ENCODE results near the gene NAA16.
"Not testable (repeated sequence)": the region's sequence is repeated elsewhere in the genome, so short reads cannot be mapped to it uniquely, and the experiment has no call there.

Gene NAA16

GRCh38 chr13:41310963-41311405, at the start of gene NAA16:
Gene NAA16 (plus strand): TSS chr13:41311267. CDS start chr13:41311529, 262 bp downstream.
- H3K27ac Mint-ChIP-seq = peak within 1 kb of the TSS; percentile 91
- peaks cover 6% of the 10 kb centered on the region for H3K36me3 Mint-ChIP-seq (ENCODE audit: low read depth)
- no peaks in the 10 kb centered on the region for H3K9me3 Mint-ChIP-seq
- peak; percentile 99 for DNase-seq
- ATAC-seq = peak; percentile 93
- H3K27me3 Mint-ChIP-seq = peaks cover 2% of the 10 kb centered on the region
- peaks cover 44% of the 10 kb centered on the region for H3K4me1 Mint-ChIP-seq
- H3K4me3 Mint-ChIP-seq = peak within 1 kb of the TSS; percentile 94

- Mint-ChIP-seq H3K9me3 (peaks cover 7% of the 10 kb centered on the region), H3K27ac (peak within 1 kb of the TSS; percentile 98), H3K27me3 (no peaks in the 10 kb centered on the region), H3K4me1 (peaks cover 33% of the 10 kb centered on the region), H3K4me3 (peak within 1 kb of the TSS; percentile 96), H3K36me3 (ENCODE audit: low read depth) (peaks cover 35% of the 10 kb centered on the region)
- DNase-seq = peak; percentile 77
- peak; percentile 91 for ATAC-seq
Observed at GRCh38 chr13:41263261-41263971, 47.7 kb upstream of the NAA16 start, which contains the start of gene MTRF1. Gene MTRF1 (minus strand): TSS chr13:41263576. CDS start chr13:41260907, 2,669 bp downstream.

- Mint-ChIP-seq H3K9me3 (peaks cover 14% of the 10 kb centered on the region), H3K4me3 (no peak overlapping the region), H3K27me3 (no peaks in the 10 kb centered on the region), H3K36me3 (ENCODE audit: low read depth) (peaks cover 19% of the 10 kb centered on the region), H3K4me1 (peaks cover 30% of the 10 kb centered on the region), H3K27ac (no peak overlapping the region)
- no peak for DNase-seq
- ATAC-seq = no peak
Observed at GRCh38 chr13:41267106-41267505, 44.0 kb upstream of the NAA16 start.

GRCh38 chr13:41268764-41269163, 42.3 kb upstream of the NAA16 start:
- H3K4me1 Mint-ChIP-seq = peaks cover 22% of the 10 kb centered on the region
- no peak overlapping the region for H3K27ac Mint-ChIP-seq
- H3K9me3 Mint-ChIP-seq = peaks cover 14% of the 10 kb centered on the region
- H3K4me3 Mint-ChIP-seq = no peak overlapping the region
- ATAC-seq = no peak
- peaks cover 15% of the 10 kb centered on the region for H3K36me3 Mint-ChIP-seq (ENCODE audit: low read depth)
- no peaks in the 10 kb centered on the region for H3K27me3 Mint-ChIP-seq
- no peak for DNase-seq

GRCh38 chr13:41271456-41272285, 39.4 kb upstream of the NAA16 start:
- H3K27me3 Mint-ChIP-seq = no peaks in the 10 kb centered on the region
- H3K27ac Mint-ChIP-seq = peak overlapping the region; percentile 78
- peaks cover 21% of the 10 kb centered on the region for H3K4me1 Mint-ChIP-seq
- H3K36me3 Mint-ChIP-seq (ENCODE audit: low read depth) = peaks cover 12% of the 10 kb centered on the region
- DNase-seq (peak; percentile 10), ATAC-seq (peak; percentile 20)
- H3K4me3 Mint-ChIP-seq = peak overlapping the region; percentile 34
- H3K9me3 Mint-ChIP-seq = peaks cover 14% of the 10 kb centered on the region

- ATAC-seq (no peak), DNase-seq (no peak)
- Mint-ChIP-seq H3K9me3 (peaks cover 4% of the 10 kb centered on the region), H3K4me3 (no peak overlapping the region), H3K4me1 (peaks cover 22% of the 10 kb centered on the region), H3K36me3 (ENCODE audit: low read depth) (peaks cover 4% of the 10 kb centered on the region), H3K27me3 (no peaks in the 10 kb centered on the region), H3K27ac (no peak overlapping the region)
Observed at GRCh38 chr13:41273831-41274441, 37.1 kb upstream of the NAA16 start.

- Mint-ChIP-seq H3K4me1 (peaks cover 22% of the 10 kb centered on the region), H3K9me3 (no peaks in the 10 kb centered on the region), H3K27me3 (no peaks in the 10 kb centered on the region), H3K27ac (no peak overlapping the region), H3K36me3 (ENCODE audit: low read depth) (peaks cover 2% of the 10 kb centered on the region), H3K4me3 (no peak overlapping the region)
- DNase-seq (no peak), ATAC-seq (no peak)
Observed at GRCh38 chr13:41274881-41275280, 36.2 kb upstream of the NAA16 start.

GRCh38 chr13:41276824-41277223, 34.2 kb upstream of the NAA16 start:
- ATAC-seq = no peak
- Mint-ChIP-seq H3K4me3 (no peak overlapping the region), H3K4me1 (peaks cover 13% of the 10 kb centered on the region), H3K9me3 (no peaks in the 10 kb centered on the region), H3K27me3 (no peaks in the 10 kb centered on the region), H3K27ac (no peak overlapping the region), H3K36me3 (ENCODE audit: low read depth) (no peaks in the 10 kb centered on the region)
- no peak for DNase-seq

- peaks cover 12% of the 10 kb centered on the region for H3K4me1 Mint-ChIP-seq
- H3K9me3 Mint-ChIP-seq; H3K36me3 Mint-ChIP-seq (ENCODE audit: low read depth); H3K27ac Mint-ChIP-seq; H3K4me3 Mint-ChIP-seq; DNase-seq; ATAC-seq; H3K27me3 Mint-ChIP-seq: not testable (repeated sequence)
Observed at GRCh38 chr13:41279156-41279555, 31.9 kb upstream of the NAA16 start.

GRCh38 chr13:41282129-41282571, 28.9 kb upstream of the NAA16 start:
- no peak for ATAC-seq
- no peaks in the 10 kb centered on the region for H3K27me3 Mint-ChIP-seq
- no peak for DNase-seq
- no peak overlapping the region for H3K27ac Mint-ChIP-seq
- no peak overlapping the region for H3K4me3 Mint-ChIP-seq
- peaks cover 28% of the 10 kb centered on the region for H3K4me1 Mint-ChIP-seq
- H3K36me3 Mint-ChIP-seq (ENCODE audit: low read depth) = no peaks in the 10 kb centered on the region
- H3K9me3 Mint-ChIP-seq = peaks cover 3% of the 10 kb centered on the region

- no peak for DNase-seq
- H3K27me3 Mint-ChIP-seq = no peaks in the 10 kb centered on the region
- peaks cover 5% of the 10 kb centered on the region for H3K9me3 Mint-ChIP-seq
- no peak overlapping the region for H3K27ac Mint-ChIP-seq
- H3K4me3 Mint-ChIP-seq = no peak overlapping the region
- peaks cover 29% of the 10 kb centered on the region for H3K4me1 Mint-ChIP-seq
- no peak for ATAC-seq
- H3K36me3 Mint-ChIP-seq (ENCODE audit: low read depth) = no peaks in the 10 kb centered on the region
Observed at GRCh38 chr13:41284512-41285288, 26.4 kb upstream of the NAA16 start.

GRCh38 chr13:41286370-41286769, 24.7 kb upstream of the NAA16 start:
- peak; percentile 69 for ATAC-seq
- no peaks in the 10 kb centered on the region for H3K36me3 Mint-ChIP-seq (ENCODE audit: low read depth)
- DNase-seq = no peak
- peak overlapping the region; percentile 50 for H3K27ac Mint-ChIP-seq
- H3K4me1 Mint-ChIP-seq = peaks cover 29% of the 10 kb centered on the region
- H3K4me3 Mint-ChIP-seq = peak overlapping the region; percentile 55
- peaks cover 5% of the 10 kb centered on the region for H3K9me3 Mint-ChIP-seq
- no peaks in the 10 kb centered on the region for H3K27me3 Mint-ChIP-seq

GRCh38 chr13:41289463-41289881, 21.6 kb upstream of the NAA16 start:
- Mint-ChIP-seq H3K36me3 (ENCODE audit: low read depth) (no peaks in the 10 kb centered on the region), H3K27me3 (no peaks in the 10 kb centered on the region), H3K4me1 (peaks cover 24% of the 10 kb centered on the region), H3K4me3 (no peak overlapping the region), H3K27ac (no peak overlapping the region), H3K9me3 (peaks cover 5% of the 10 kb centered on the region)
- DNase-seq (no peak), ATAC-seq (no peak)

GRCh38 chr13:41291246-41291645, 19.8 kb upstream of the NAA16 start:
- no peaks in the 10 kb centered on the region for H3K27me3 Mint-ChIP-seq
- H3K27ac Mint-ChIP-seq = no peak overlapping the region
- ATAC-seq (no peak), DNase-seq (no peak)
- no peaks in the 10 kb centered on the region for H3K36me3 Mint-ChIP-seq (ENCODE audit: low read depth)
- peaks cover 5% of the 10 kb centered on the region for H3K9me3 Mint-ChIP-seq
- H3K4me3 Mint-ChIP-seq = no peak overlapping the region
- peaks cover 13% of the 10 kb centered on the region for H3K4me1 Mint-ChIP-seq

Data from activated naive CD8-positive, alpha-beta T cell treated with anti-CD3 and anti-CD28 coated beads, Interleukin-2, amount 50 U/mL, for 24 hours (primary cell).